Hematopoietic multipotent progenitor cell treated with erythropoietin and hydrocortisone succinate and interleukin-3 and kit ligand, for 8 days (in vitro differentiated cells): ENCODE data around the gene SNX3.

Experiments
- DNase-seq: peaks from one replicate; pipeline ENCODE4 v3.0.0-alpha.2; 2015

SNX3 gene

GRCh38 chr6:108168501-108169463 lies 92.1 kb downstream of the SNX3 start:
- peak; percentile 35 for DNase-seq

- DNase-seq = no peak
Observed at GRCh38 chr6:108168090-108168463, 92.8 kb downstream of the SNX3 start.

- DNase-seq = no peak
Observed at GRCh38 chr6:108167449-108168089, 93.3 kb downstream of the SNX3 start.

- no peak for DNase-seq
Observed at GRCh38 chr6:108166664-108167448, 94.0 kb downstream of the SNX3 start.

- DNase-seq = peak; percentile 39
Observed at GRCh38 chr6:108165714-108166663, 94.9 kb downstream of the SNX3 start, which contains the start of gene NR2E1. NR2E1 (plus strand) TSS chr6:108166022; CDS start chr6:108166766, 744 bp downstream.

- DNase-seq = no peak
Observed at GRCh38 chr6:108164815-108165706, 95.8 kb downstream of the SNX3 start.

GRCh38 chr6:108164543-108164814 lies 96.4 kb downstream of the SNX3 start:
- DNase-seq = no peak

- no peak for DNase-seq
Observed at GRCh38 chr6:108163644-108164542, 96.9 kb downstream of the SNX3 start.

GRCh38 chr6:108163267-108163643 lies 97.6 kb downstream of the SNX3 start:
- peak; percentile 43 for DNase-seq

GRCh38 chr6:108161724-108162282 lies 99.0 kb downstream of the SNX3 start:
- no peak for DNase-seq
